ENCODE data around the gene ERMARD.

ERMARD gene

GRCh38 chr6:169774347-169774746 is 22.9 kb downstream of the ERMARD start:
- no peak overlapping the region for H3K4me2 ChIP-seq (ENCODE audit: low read length)
- H3K27me3 ChIP-seq (ENCODE audit: low read depth, low read length) = no peaks in the 10 kb centered on the region
- H3K79me2 ChIP-seq (ENCODE audit: low read length) = no peaks in the 10 kb centered on the region
- no peaks in the 10 kb centered on the region for H3K9me3 ChIP-seq (ENCODE audit: insufficient read depth, low read length)
- H4K20me1 ChIP-seq (ENCODE audit: insufficient read depth, low read length) = no peaks in the 10 kb centered on the region
- H3K9ac ChIP-seq (ENCODE audit: low read length) = no peak overlapping the region
- H3K4me1 ChIP-seq (ENCODE audit: low read length) = no peaks in the 10 kb centered on the region
- no peak overlapping the region for H2AFZ ChIP-seq (ENCODE audit: low read depth, low read length)
- H3K36me3 ChIP-seq (replicated peaks; ENCODE audit: low read depth, low read length) = no peaks in the 10 kb centered on the region
- TF ChIP-seq CTCF (IDR thresholded peaks at IDR 0.05; ENCODE audit: low read depth, low read length) = no peak
- no peak for TF ChIP-seq EZH2phosphoT487 (IDR thresholded peaks at IDR 0.05; ENCODE audit: low read depth)
- no peak overlapping the region for H3K4me3 ChIP-seq (ENCODE audit: low read length)
- no peak overlapping the region for H3K27ac ChIP-seq (ENCODE audit: low read length)

- TF ChIP-seq CTCF (IDR thresholded peaks at IDR 0.05; ENCODE audit: low read depth, low read length) (no peak), EZH2phosphoT487 (IDR thresholded peaks at IDR 0.05; ENCODE audit: low read depth) (no peak)
- Histone ChIP-seq H3K4me2 (ENCODE audit: low read length) (no peak overlapping the region), H3K9ac (ENCODE audit: low read length) (no peak overlapping the region), H2AFZ (ENCODE audit: low read depth, low read length) (no peak overlapping the region), H3K27me3 (ENCODE audit: low read depth, low read length) (no peaks in the 10 kb centered on the region), H3K9me3 (ENCODE audit: insufficient read depth, low read length) (no peaks in the 10 kb centered on the region), H3K36me3 (replicated peaks; ENCODE audit: low read depth, low read length) (no peaks in the 10 kb centered on the region), H3K4me1 (ENCODE audit: low read length) (no peaks in the 10 kb centered on the region), H3K79me2 (ENCODE audit: low read length) (no peaks in the 10 kb centered on the region), H4K20me1 (ENCODE audit: insufficient read depth, low read length) (no peaks in the 10 kb centered on the region), H3K27ac (ENCODE audit: low read length) (no peak overlapping the region), H3K4me3 (ENCODE audit: low read length) (no peak overlapping the region)
These were observed 23.9 kb downstream of the ERMARD start for GRCh38 chr6:169775321-169775720.

GRCh38 chr6:169776379-169776778 is 25.0 kb downstream of the ERMARD start:
- Histone ChIP-seq H3K4me1 (ENCODE audit: low read length) (no peaks in the 10 kb centered on the region), H3K27me3 (ENCODE audit: low read depth, low read length) (no peaks in the 10 kb centered on the region), H3K27ac (ENCODE audit: low read length) (no peak overlapping the region), H3K79me2 (ENCODE audit: low read length) (no peaks in the 10 kb centered on the region), H3K36me3 (replicated peaks; ENCODE audit: low read depth, low read length) (no peaks in the 10 kb centered on the region), H4K20me1 (ENCODE audit: insufficient read depth, low read length) (no peaks in the 10 kb centered on the region), H2AFZ (ENCODE audit: low read depth, low read length) (no peak overlapping the region), H3K9ac (ENCODE audit: low read length) (no peak overlapping the region), H3K4me3 (ENCODE audit: low read length) (no peak overlapping the region), H3K9me3 (ENCODE audit: insufficient read depth, low read length) (no peaks in the 10 kb centered on the region), H3K4me2 (ENCODE audit: low read length) (no peak overlapping the region)
- TF ChIP-seq CTCF (IDR thresholded peaks at IDR 0.05; ENCODE audit: low read depth, low read length) (no peak), EZH2phosphoT487 (IDR thresholded peaks at IDR 0.05; ENCODE audit: low read depth) (no peak)

- no peaks in the 10 kb centered on the region for H3K9me3 ChIP-seq (ENCODE audit: insufficient read depth, low read length)
- H3K27me3 ChIP-seq (ENCODE audit: low read depth, low read length) = no peaks in the 10 kb centered on the region
- H3K27ac ChIP-seq (ENCODE audit: low read length) = no peak overlapping the region
- no peak overlapping the region for H3K4me3 ChIP-seq (ENCODE audit: low read length)
- no peaks in the 10 kb centered on the region for H3K36me3 ChIP-seq (replicated peaks; ENCODE audit: low read depth, low read length)
- H3K4me1 ChIP-seq (ENCODE audit: low read length) = no peaks in the 10 kb centered on the region
- no peaks in the 10 kb centered on the region for H3K79me2 ChIP-seq (ENCODE audit: low read length)
- H4K20me1 ChIP-seq (ENCODE audit: insufficient read depth, low read length) = no peaks in the 10 kb centered on the region
- no peak overlapping the region for H3K9ac ChIP-seq (ENCODE audit: low read length)
- no peak for TF ChIP-seq EZH2phosphoT487 (IDR thresholded peaks at IDR 0.05; ENCODE audit: low read depth)
- TF ChIP-seq CTCF (IDR thresholded peaks at IDR 0.05; ENCODE audit: low read depth, low read length) = no peak
- H3K4me2 ChIP-seq (ENCODE audit: low read length) = no peak overlapping the region
- no peak overlapping the region for H2AFZ ChIP-seq (ENCODE audit: low read depth, low read length)
These were observed 26.5 kb downstream of the ERMARD start for GRCh38 chr6:169777896-169778295.

All from OCI-LY3 (cell line).